ENCODE measurements around the gene RNF14. TPM values are rescaled to one million over a fixed set of nuclear protein-coding genes. Genes with fewer than 3 reads are reported as not detected.
"Not testable (repeated sequence)": the region's sequence is repeated elsewhere in the genome, so short reads cannot be mapped to it uniquely, and the experiment has no call there.

The RNF14 gene
- total RNA-seq, 1 experiment from 2014 or later = 126 TPM

DNA sequence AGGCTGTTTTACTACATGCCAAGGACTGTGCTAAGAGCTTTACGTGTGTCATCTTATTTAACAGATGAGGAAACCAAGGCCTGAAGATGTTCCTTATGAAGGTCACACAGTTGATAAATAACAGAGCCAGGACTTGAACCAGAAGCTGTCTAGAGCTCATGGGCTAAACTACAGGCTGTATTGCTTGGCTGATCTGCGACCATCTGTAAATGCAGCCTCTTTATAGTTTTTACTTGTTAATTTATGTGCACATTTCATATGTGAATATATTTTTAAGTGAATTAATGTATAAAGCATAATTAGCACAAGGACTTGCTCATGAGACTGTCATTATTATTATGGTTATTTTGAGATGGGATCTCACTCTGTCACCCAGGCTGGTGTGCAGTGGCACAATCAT lies 63.2 kb downstream of the RNF14 start:
- in situ Hi-C loops (cut with HindIII; ENCODE audit: low pct_unique_long_range_greater_than_20kb, low sequenced_read_pairs) = no loop called here
- no peak for DNase-seq (ENCODE audit: low read depth)

DNA sequence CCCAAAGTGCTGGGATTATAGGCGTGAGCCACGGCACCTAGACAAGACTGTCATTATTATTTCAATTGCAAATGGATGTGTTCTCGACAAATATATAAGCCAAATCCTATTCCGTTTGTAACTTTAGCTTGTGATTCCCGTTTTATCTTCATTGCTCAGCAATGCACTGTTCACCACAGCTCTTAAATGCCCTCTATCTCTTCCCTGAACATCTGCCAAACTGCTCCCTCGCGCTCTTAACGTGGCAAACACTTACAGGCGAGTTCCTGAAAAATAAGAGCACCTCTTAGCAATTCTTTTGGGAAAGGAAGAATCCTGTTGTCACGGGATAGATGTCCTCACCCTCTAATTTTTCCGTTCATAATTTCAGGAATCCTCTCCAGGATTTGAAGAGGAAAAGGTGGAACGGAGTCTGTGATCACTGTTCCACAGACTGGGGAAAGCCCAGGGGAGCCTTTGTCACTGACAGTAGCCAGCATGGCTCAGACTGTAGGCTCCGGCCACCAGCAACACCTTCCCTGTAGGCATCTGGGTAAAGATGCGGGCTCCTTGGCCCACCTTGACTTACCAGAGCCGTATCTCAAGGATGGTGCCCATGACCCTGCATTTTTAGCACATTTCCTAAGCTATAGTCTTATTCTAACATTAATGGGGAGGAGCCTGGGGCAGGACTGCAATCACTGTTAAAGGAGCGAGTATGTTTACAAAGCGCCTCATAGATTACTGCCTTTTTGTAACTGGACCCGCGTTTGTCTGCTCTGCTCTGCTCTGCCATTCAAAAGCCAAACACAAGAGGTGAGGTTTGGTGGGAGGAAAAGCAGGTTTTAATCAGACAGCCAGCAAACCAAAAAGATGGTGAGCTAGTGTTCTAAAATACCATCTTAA lies 64.1 kb downstream of the RNF14 start:
- no peak for DNase-seq (ENCODE audit: low read depth)
- in situ Hi-C loops (cut with HindIII; ENCODE audit: low pct_unique_long_range_greater_than_20kb, low sequenced_read_pairs) = no loop called here

DNA sequence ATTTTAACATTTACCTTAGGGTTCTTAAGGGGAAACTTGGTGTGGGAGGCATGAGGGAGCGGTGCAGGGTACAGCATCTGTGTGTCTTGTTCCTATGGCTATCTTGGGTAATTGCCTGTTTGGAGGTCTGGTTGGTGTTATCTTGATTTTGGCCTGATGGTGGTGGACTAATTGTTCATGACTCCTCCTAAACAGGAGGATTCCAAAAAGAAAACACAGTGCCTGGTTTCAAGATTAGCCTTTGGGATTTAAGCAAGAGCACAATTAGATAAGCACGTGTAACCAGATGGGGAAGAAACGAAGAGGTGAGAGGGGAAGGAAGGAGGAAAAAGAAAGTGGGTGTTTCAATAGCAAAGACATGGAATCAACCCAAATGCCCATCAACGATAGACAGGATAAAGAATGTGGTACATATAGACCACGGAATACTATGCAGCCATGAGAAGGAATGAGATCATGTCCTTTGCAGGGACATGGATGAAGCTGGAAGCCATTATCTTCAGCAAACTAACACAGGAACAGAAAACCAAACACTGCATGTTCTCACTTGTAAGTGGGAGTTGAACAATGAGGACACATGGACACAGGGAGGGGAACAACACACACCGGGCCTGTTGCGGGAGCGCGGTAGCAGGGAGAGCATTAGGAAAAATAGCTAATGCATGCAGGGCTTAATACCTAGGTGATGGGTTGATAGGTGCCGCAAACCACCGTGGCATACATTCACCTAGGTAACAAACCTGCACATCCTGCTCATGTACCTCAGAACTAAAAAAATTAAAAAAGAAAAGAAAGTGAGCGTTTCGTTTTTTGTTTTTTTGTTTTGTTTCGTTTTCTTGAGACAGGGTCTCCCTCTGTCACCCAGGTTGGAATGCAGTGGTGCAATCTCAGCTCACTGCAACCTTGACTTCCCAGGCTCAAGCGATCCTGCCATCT lies 65.0 kb downstream of the RNF14 start:
- in situ Hi-C loops (cut with HindIII; ENCODE audit: low pct_unique_long_range_greater_than_20kb, low sequenced_read_pairs) = not testable (repeated sequence)

DNA sequence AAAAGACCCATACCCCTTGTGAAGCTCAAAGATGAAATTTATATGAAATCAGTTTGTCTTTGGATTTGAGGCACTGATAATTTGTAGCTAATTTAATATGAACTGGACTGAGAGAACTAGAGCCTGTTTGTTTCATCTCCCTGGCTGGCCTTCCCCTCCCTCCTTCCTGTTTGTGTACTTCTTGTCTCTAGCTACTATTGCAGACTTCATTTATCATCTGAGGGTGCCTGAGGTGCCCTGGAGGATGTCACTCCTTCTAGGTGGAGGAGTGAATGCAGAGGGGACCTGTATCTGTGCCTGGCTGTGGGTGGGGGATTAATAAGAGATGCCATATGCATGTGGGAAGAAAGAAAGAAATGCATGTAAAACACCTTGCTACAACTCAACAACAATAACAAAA lies 66.1 kb downstream of the RNF14 start:
- DNase-seq (ENCODE audit: low read depth) = no peak
- in situ Hi-C loops (cut with HindIII; ENCODE audit: low pct_unique_long_range_greater_than_20kb, low sequenced_read_pairs) = no loop called here

More for the DNA sequence above, 65.0 kb downstream of the RNF14 start:
- DNase-seq (ENCODE audit: low read depth) = not testable (repeated sequence)

DNA sequence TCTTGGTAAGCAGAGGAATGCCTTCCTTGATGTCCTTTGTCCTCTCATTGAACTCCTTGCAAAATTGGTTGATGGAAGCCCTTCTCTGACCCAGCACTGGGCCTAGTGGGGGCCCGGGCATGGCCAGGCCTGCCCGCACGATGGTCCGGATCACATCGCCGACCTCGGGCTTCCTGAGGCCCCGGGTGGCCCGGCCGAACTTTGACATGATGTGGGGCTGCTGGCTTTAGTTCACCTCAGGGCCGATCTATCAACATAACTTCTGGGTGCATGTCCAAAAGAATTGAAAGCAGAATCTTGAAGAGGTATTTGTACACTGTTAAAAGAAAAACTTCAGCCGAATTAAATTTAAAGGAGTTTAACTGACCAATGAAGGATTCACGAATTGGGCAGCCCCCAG lies 68.0 kb downstream of the RNF14 start:
- in situ Hi-C loops (cut with HindIII; ENCODE audit: low pct_unique_long_range_greater_than_20kb, low sequenced_read_pairs) = no loop called here
- no peak for DNase-seq (ENCODE audit: low read depth)

DNA sequence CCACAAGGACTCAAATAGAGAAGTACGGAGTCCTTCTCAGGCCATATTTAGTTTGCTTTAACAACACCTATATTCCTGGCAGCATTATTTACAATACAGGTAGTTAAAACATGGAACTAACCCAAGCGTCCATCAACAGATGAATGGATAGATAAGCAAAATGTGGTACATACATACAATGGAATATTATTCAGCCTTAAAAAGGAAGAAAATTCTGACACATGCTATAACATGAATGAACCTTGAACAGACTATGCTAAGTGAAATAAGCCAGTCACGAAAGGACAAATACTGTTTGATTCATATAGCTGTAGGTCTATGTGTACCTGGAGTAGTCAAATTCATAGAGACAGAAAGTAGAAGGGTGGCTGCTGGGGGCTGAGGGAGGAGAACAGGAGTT lies 68.7 kb downstream of the RNF14 start:
- in situ Hi-C loops (cut with HindIII; ENCODE audit: low pct_unique_long_range_greater_than_20kb, low sequenced_read_pairs); DNase-seq (ENCODE audit: low read depth): not testable (repeated sequence)

DNA sequence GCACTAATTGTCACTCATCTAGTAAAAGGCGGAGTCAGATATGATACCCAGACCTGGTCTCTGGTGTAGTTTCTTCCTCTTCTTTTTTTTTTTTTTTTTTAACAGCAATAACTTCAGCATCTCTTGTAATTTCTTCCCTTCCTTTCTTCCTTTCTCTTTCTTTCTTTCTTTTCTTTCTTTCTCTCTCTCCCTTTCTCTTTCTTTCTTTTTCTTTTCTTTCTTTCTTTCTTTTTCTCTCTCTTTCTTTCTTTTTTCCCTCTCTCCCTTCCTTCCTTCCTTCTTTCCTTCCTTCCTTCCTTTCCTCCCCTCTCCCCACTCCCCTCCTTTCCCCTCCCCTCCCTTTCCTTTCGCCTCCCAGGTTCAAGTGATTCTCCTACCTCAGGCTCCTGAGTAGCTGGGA lies 69.8 kb downstream of the RNF14 start:
- in situ Hi-C loops (cut with HindIII; ENCODE audit: low pct_unique_long_range_greater_than_20kb, low sequenced_read_pairs) = no loop called here

More for the DNA sequence above, 69.8 kb downstream of the RNF14 start:
- DNase-seq (ENCODE audit: low read depth) = no peak

Other genes with a start within 250 kb of the RNF14 start
- gene PCDH1, start 90.7 kb upstream of the RNF14 start, total RNA-seq (2014; rRNA removed; shearing (Covaris generic); ENCODE audit: low replicate concordance) = 27.3 and 41.1 TPM in 2 replicates
- 32.0 and 42.4 TPM in 2 replicates for gene DELE1, start 45.2 kb upstream of the RNF14 start, total RNA-seq (2014; rRNA removed; shearing (Covaris generic); ENCODE audit: low replicate concordance)
- gene PCDH12, start 10.9 kb upstream of the RNF14 start, total RNA-seq (2014; rRNA removed; shearing (Covaris generic); ENCODE audit: low replicate concordance) = not detected in 2 replicates
- gene GNPDA1, start 43.9 kb downstream of the RNF14 start, total RNA-seq (2014; rRNA removed; shearing (Covaris generic); ENCODE audit: low replicate concordance) = 112 and 123 TPM in 2 replicates
- 99.1 and 132 TPM in 2 replicates for gene NDFIP1, start 139.7 kb downstream of the RNF14 start, total RNA-seq (2014; rRNA removed; shearing (Covaris generic); ENCODE audit: low replicate concordance)